ENCODE data around the gene ALG6.
A peak's percentile ranks its signal among the peaks of the same experiment; 100 is the strongest.

ALG6 gene

GRCh38 chr1:63322944-63323864 lies 44.2 kb upstream of the ALG6 start:
- no peaks in the 10 kb centered on the region for H3K9me3 ChIP-seq (ENCODE audit: control insufficient read depth in 2 of 2, low read length in 2 of 2)
- H3K27me3 ChIP-seq (ENCODE audit: control insufficient read depth in 1 of 2, insufficient read depth in 2 of 2, low read length in 2 of 2): peaks cover 72 to 96% of the 10 kb centered on the region in 2 donors
- H3K4me3 ChIP-seq (ENCODE audit: low read length in 2 of 2): peak overlapping the region in 1 of 2 donors; percentile 71
- no peaks in the 10 kb centered on the region for H3K36me3 ChIP-seq (ENCODE audit: control insufficient read depth in 2 of 2, insufficient read depth in 2 of 2, low read length in 2 of 2)
- peaks cover 21% of the 10 kb centered on the region for H3K4me1 ChIP-seq (ENCODE audit: control insufficient read depth, insufficient read depth, low read length)
- no peak overlapping the region for H3K27ac ChIP-seq (ENCODE audit: low read length)
- H3K9ac ChIP-seq (ENCODE audit: low read length in 2 of 2): no peak overlapping the region

GRCh38 chr1:63323865-63324778 lies 43.3 kb upstream of the ALG6 start:
- Histone ChIP-seq H3K4me1 (ENCODE audit: control insufficient read depth, insufficient read depth, low read length) (peaks cover 21% of the 10 kb centered on the region), H3K27me3 (ENCODE audit: control insufficient read depth in 1 of 2, insufficient read depth in 2 of 2, low read length in 2 of 2) (peaks cover 71 to 96% of the 10 kb centered on the region in 2 donors), H3K36me3 (ENCODE audit: control insufficient read depth in 2 of 2, insufficient read depth in 2 of 2, low read length in 2 of 2) (no peaks in the 10 kb centered on the region), H3K9ac (ENCODE audit: low read length in 2 of 2) (no peak overlapping the region), H3K9me3 (ENCODE audit: control insufficient read depth in 2 of 2, low read length in 2 of 2) (no peaks in the 10 kb centered on the region), H3K27ac (ENCODE audit: low read length) (no peak overlapping the region), H3K4me3 (ENCODE audit: low read length in 2 of 2) (peak overlapping the region in 1 of 2 donors; percentile 71)

- H3K27ac ChIP-seq (ENCODE audit: low read length): no peak overlapping the region
- peaks cover 72 to 96% of the 10 kb centered on the region in 2 donors for H3K27me3 ChIP-seq (ENCODE audit: control insufficient read depth in 1 of 2, insufficient read depth in 2 of 2, low read length in 2 of 2)
- peaks cover 25% of the 10 kb centered on the region for H3K4me1 ChIP-seq (ENCODE audit: control insufficient read depth, insufficient read depth, low read length)
- H3K9ac ChIP-seq (ENCODE audit: low read length in 2 of 2): no peak overlapping the region
- no peak overlapping the region for H3K4me3 ChIP-seq (ENCODE audit: low read length in 2 of 2)
- H3K36me3 ChIP-seq (ENCODE audit: control insufficient read depth in 2 of 2, insufficient read depth in 2 of 2, low read length in 2 of 2): no peaks in the 10 kb centered on the region
- no peaks in the 10 kb centered on the region for H3K9me3 ChIP-seq (ENCODE audit: control insufficient read depth in 2 of 2, low read length in 2 of 2)
Measured at GRCh38 chr1:63324779-63325119, 42.7 kb upstream of the ALG6 start.

GRCh38 chr1:63325279-63325985 lies 42.0 kb upstream of the ALG6 start:
- peaks cover 72 to 96% of the 10 kb centered on the region in 2 donors for H3K27me3 ChIP-seq (ENCODE audit: control insufficient read depth in 1 of 2, insufficient read depth in 2 of 2, low read length in 2 of 2)
- H3K9ac ChIP-seq (ENCODE audit: low read length in 2 of 2): no peak overlapping the region
- H3K4me1 ChIP-seq (ENCODE audit: control insufficient read depth, insufficient read depth, low read length): peaks cover 28% of the 10 kb centered on the region
- H3K27ac ChIP-seq (ENCODE audit: low read length): no peak overlapping the region
- no peaks in the 10 kb centered on the region for H3K9me3 ChIP-seq (ENCODE audit: control insufficient read depth in 2 of 2, low read length in 2 of 2)
- no peaks in the 10 kb centered on the region for H3K36me3 ChIP-seq (ENCODE audit: control insufficient read depth in 2 of 2, insufficient read depth in 2 of 2, low read length in 2 of 2)
- H3K4me3 ChIP-seq (ENCODE audit: low read length in 2 of 2): no peak overlapping the region

- peaks cover 70 to 94% of the 10 kb centered on the region in 2 donors for H3K27me3 ChIP-seq (ENCODE audit: control insufficient read depth in 1 of 2, insufficient read depth in 2 of 2, low read length in 2 of 2)
- H3K9me3 ChIP-seq (ENCODE audit: control insufficient read depth in 2 of 2, low read length in 2 of 2): no peaks in the 10 kb centered on the region
- H3K4me3 ChIP-seq (ENCODE audit: low read length in 2 of 2): no peak overlapping the region
Measured at GRCh38 chr1:63326106-63326472, 41.3 kb upstream of the ALG6 start.

GRCh38 chr1:63326473-63327380 lies 40.7 kb upstream of the ALG6 start:
- H3K9ac ChIP-seq (ENCODE audit: low read length in 2 of 2): no peak overlapping the region
- no peak overlapping the region for H3K27ac ChIP-seq (ENCODE audit: low read length)
- peaks cover 25% of the 10 kb centered on the region for H3K4me1 ChIP-seq (ENCODE audit: control insufficient read depth, insufficient read depth, low read length)
- H3K9me3 ChIP-seq (ENCODE audit: control insufficient read depth in 2 of 2, low read length in 2 of 2): peaks cover 0 to 2% of the 10 kb centered on the region in 2 donors
- H3K27me3 ChIP-seq (ENCODE audit: control insufficient read depth in 1 of 2, insufficient read depth in 2 of 2, low read length in 2 of 2): peaks cover 67 to 89% of the 10 kb centered on the region in 2 donors
- no peaks in the 10 kb centered on the region for H3K36me3 ChIP-seq (ENCODE audit: control insufficient read depth in 2 of 2, insufficient read depth in 2 of 2, low read length in 2 of 2)
- no peak overlapping the region for H3K4me3 ChIP-seq (ENCODE audit: low read length in 2 of 2)

More at GRCh38 chr1:63326106-63326472, 41.3 kb upstream of the ALG6 start:
- peaks cover 26% of the 10 kb centered on the region for H3K4me1 ChIP-seq (ENCODE audit: control insufficient read depth, insufficient read depth, low read length)
- H3K9ac ChIP-seq (ENCODE audit: low read length in 2 of 2): no peak overlapping the region
- H3K27ac ChIP-seq (ENCODE audit: low read length): no peak overlapping the region
- no peaks in the 10 kb centered on the region for H3K36me3 ChIP-seq (ENCODE audit: control insufficient read depth in 2 of 2, insufficient read depth in 2 of 2, low read length in 2 of 2)

- Histone ChIP-seq H3K36me3 (ENCODE audit: control insufficient read depth in 2 of 2, insufficient read depth in 2 of 2, low read length in 2 of 2) (no peaks in the 10 kb centered on the region), H3K27me3 (ENCODE audit: control insufficient read depth in 1 of 2, insufficient read depth in 2 of 2, low read length in 2 of 2) (peaks cover 63 to 88% of the 10 kb centered on the region in 2 donors), H3K4me1 (ENCODE audit: control insufficient read depth, insufficient read depth, low read length) (peaks cover 17% of the 10 kb centered on the region), H3K9ac (ENCODE audit: low read length in 2 of 2) (no peak overlapping the region), H3K4me3 (ENCODE audit: low read length in 2 of 2) (no peak overlapping the region), H3K9me3 (ENCODE audit: control insufficient read depth in 2 of 2, low read length in 2 of 2) (peaks cover 0 to 2% of the 10 kb centered on the region in 2 donors), H3K27ac (ENCODE audit: low read length) (no peak overlapping the region)
Measured at GRCh38 chr1:63327417-63328054, 39.9 kb upstream of the ALG6 start.

- H3K27me3 ChIP-seq (ENCODE audit: control insufficient read depth in 1 of 2, insufficient read depth in 2 of 2, low read length in 2 of 2): peaks cover 63 to 88% of the 10 kb centered on the region in 2 donors
- H3K4me1 ChIP-seq (ENCODE audit: control insufficient read depth, insufficient read depth, low read length): peaks cover 11% of the 10 kb centered on the region
- no peaks in the 10 kb centered on the region for H3K36me3 ChIP-seq (ENCODE audit: control insufficient read depth in 2 of 2, insufficient read depth in 2 of 2, low read length in 2 of 2)
- no peak overlapping the region for H3K4me3 ChIP-seq (ENCODE audit: low read length in 2 of 2)
- peaks cover 0 to 2% of the 10 kb centered on the region in 2 donors for H3K9me3 ChIP-seq (ENCODE audit: control insufficient read depth in 2 of 2, low read length in 2 of 2)
- no peak overlapping the region for H3K9ac ChIP-seq (ENCODE audit: low read length in 2 of 2)
- H3K27ac ChIP-seq (ENCODE audit: low read length): no peak overlapping the region
Measured at GRCh38 chr1:63328122-63328521, 39.3 kb upstream of the ALG6 start.

GRCh38 chr1:63328781-63329180 lies 38.6 kb upstream of the ALG6 start:
- H3K4me1 ChIP-seq (ENCODE audit: control insufficient read depth, insufficient read depth, low read length): peaks cover 6% of the 10 kb centered on the region
- H3K9ac ChIP-seq (ENCODE audit: low read length in 2 of 2): no peak overlapping the region
- H3K4me3 ChIP-seq (ENCODE audit: low read length in 2 of 2): no peak overlapping the region
- peaks cover 63 to 83% of the 10 kb centered on the region in 2 donors for H3K27me3 ChIP-seq (ENCODE audit: control insufficient read depth in 1 of 2, insufficient read depth in 2 of 2, low read length in 2 of 2)
- H3K36me3 ChIP-seq (ENCODE audit: control insufficient read depth in 2 of 2, insufficient read depth in 2 of 2, low read length in 2 of 2): no peaks in the 10 kb centered on the region
- peaks cover 0 to 2% of the 10 kb centered on the region in 2 donors for H3K9me3 ChIP-seq (ENCODE audit: control insufficient read depth in 2 of 2, low read length in 2 of 2)
- no peak overlapping the region for H3K27ac ChIP-seq (ENCODE audit: low read length)
